ENCODE results near the gene CUL7.
A peak's percentile ranks its signal among the peaks of the same experiment; 100 is the strongest.
"Not testable (repeated sequence)": the region's sequence is repeated elsewhere in the genome, so short reads cannot be mapped to it uniquely, and the experiment has no call there.

The CUL7 gene

DNA sequence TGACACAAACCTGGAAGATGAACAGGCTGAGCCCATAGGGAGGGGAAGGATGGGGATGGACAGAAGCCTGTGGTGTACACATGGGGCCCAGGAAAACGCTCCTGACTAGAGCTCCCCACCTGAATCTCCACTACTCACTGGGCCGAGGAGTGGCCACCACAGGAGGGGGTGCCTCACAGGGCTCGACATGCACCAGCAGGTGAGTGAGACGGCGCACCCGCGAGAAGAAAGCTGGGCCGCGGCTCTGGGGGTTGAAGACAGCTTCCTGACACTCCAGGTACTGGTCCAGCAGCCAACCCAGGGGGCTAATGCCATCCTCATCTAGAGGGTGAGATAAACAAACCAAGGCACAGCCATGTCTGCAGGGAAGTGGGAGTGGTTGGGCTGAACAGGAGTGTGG, 10.3 kb downstream of the CUL7 start:
- no peak for DNase-seq

DNA sequence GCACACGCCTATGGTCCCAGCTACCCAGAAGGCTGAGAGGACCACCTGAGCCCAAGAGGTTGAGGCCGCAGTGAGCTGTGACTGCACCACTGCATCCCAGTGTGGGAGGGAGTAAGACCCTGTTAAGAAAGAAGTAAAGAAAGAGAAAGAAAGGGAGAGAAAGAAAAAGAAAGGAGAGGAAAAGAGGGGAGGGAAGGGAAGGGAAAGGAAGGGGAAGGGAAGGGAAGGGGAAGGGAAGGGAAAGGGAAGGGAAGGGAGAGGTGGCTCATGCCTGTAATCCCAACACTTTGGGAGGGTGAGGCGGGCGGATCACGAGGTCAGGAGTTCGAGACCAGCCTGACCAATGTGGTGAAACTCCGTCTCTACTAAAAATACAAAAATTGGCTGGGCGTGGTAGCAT, 12.2 kb downstream of the CUL7 start:
- not testable (repeated sequence) for DNase-seq

DNA sequence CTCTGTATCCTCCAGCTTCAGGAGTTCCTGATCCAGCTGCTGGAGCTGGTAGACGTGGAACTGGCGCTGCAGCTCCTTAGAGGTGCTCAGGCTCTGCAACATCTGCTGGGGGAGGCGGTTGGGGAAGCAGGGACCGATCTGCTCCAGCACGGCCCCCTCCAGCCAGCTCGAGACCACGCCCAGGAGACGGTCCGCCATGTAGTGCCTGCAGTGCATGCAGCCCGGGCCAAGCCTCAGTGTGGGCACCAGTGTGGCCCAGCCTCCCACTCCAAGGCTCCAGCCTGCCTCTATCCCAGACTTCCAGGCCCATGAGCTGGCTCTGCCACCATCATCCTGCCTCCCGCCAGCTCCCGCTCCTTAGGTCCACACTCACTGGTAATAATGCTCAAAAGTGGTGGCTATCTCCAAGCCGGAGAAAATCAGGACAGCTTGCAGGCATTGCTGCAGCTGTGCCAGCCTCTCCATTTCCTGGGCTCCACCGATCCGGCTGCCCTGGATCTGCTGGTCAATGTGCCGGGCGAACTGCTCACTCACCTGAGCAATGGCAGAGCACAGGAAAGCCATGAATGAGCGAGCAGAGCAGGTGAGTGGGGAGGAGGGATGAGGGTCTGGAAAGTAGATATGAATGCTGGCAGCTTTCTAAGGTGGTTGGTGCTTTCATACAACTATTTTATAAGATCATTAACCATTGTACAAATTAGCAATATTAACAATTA, 13.0 kb downstream of the CUL7 start:
- no peak for DNase-seq

DNA sequence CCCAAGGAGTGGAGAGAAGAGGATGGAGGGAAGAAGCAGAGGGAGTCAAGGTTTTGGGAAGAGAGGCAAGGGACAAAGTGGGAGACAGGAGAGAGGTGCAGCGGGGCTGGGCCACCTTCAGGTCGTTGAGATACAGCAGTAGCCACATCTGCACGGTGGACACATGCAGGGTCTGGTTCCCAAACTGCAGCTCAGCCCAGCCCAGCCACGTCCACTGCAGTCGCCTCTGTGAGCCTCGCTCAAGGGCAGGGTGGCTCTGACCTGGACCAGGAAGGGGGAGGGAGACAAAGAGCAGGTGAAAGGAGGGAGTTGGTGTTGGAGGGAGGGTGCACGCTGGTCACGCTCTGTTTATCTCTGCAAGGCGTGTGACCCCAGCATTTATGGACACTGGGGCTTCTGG, 14.9 kb downstream of the CUL7 start:
- DNase-seq: no peak

DNA sequence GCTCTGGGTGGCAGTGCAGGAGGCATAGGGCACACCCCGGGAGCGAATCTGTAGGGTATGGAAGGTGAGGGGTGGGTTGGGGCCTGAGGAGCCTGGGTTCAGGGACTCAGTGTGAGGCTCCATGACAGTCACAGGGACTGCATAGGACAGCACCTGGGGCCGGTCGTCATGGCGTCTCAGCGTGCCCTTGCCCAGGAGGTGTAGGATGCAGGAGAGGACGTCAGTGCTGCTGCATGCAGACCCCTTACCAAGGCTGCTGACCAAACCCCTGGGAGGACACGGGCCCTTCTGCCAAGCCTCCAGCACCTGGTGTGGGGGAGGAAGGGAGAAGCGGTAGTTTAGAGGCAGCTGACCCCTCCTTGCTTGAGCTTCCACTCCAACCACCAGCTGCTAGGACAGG, 15.9 kb downstream of the CUL7 start:
- no peak for DNase-seq

DNA sequence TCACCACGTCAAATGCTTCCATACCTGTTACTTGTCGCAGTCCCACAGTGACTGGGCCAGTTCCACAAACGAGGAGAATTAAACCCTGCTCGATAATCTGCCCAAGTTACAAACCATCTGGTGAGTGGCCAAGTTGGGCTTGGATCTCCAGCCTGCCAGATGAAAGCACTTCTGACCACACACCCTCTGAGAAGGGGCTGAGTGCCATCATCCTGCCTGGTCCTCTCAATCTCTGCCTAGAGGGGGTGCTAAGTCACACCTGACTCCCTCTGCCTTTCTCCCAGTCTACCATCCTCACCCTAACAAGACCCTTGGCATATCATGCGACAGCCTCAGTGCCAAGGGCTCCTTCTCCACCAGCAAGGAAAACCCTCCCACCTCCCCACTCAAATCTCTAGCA, 16.5 kb downstream of the CUL7 start:
- no peak for DNase-seq

DNA sequence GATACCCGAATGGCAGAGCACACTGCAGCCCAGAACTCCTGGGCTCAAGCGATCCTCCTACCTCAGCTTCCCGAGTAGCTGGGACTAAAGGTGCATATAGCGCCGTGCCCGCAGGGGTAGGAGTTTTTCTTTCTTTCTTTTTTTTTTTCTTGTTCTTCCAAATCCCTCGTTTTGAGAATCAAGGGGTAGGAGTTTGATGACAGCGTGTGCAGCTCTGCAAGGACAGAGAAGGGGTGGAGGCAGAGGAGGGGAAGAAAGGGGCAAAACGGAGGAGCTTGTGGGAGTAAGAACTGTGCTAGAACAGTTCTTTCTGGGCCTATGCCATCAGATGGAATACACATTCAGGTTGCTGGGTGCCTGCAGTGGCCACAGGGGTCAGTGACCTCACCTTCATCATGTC, 16.9 kb downstream of the CUL7 start:
- no peak for DNase-seq

DNA sequence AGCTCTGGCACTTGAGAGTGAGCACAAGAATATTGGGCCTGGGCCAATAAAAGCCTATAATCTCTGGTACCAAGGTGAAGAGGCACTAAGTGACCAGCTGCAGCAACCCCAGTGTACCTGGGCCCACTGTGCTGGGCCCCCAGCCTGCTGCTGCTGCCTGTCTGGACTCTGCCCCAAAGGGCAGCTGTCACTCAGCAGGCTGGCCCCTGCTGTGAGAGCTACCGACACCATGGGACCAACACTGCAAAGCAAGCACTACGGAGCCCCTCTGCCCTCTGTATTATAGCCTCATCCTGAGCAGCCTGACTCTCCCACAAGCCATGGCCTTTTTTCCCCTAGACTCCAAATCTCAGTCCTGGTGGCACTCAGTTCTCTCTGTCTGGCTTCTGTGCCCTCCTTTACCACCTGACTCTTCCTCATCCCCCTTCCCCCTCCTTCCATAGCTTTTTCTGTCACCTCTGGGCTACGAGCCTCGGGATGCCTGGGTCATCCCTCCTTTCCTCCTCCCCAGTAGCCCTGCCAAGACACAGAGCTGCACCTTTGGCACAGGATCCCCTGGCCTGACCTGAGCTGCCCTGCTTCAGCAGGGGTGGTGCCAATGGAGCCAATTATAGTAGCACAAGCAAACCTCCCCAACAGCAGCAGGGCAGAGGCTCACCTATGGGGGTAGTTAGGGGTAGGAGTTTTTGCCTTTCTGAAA, 18.0 kb downstream of the CUL7 start:
- DNase-seq: no peak

DNA sequence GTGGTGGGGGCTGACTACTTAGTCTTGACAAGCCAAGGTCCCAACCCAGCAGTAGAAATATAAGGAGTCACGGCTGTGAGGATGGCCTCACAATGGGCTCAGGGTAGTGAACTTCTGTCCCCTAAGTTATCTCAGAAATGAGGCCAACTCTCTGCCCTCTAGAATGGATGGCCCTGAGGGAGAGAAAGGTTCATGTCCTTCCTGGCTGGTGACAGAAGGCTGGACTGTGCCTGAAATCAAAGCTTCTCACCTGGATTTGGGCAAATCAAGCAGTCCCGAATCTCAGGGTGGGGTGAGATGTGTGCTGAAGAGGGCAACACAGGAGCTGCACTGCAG, 19.5 kb downstream of the CUL7 start:
- DNase-seq: no peak

DNA sequence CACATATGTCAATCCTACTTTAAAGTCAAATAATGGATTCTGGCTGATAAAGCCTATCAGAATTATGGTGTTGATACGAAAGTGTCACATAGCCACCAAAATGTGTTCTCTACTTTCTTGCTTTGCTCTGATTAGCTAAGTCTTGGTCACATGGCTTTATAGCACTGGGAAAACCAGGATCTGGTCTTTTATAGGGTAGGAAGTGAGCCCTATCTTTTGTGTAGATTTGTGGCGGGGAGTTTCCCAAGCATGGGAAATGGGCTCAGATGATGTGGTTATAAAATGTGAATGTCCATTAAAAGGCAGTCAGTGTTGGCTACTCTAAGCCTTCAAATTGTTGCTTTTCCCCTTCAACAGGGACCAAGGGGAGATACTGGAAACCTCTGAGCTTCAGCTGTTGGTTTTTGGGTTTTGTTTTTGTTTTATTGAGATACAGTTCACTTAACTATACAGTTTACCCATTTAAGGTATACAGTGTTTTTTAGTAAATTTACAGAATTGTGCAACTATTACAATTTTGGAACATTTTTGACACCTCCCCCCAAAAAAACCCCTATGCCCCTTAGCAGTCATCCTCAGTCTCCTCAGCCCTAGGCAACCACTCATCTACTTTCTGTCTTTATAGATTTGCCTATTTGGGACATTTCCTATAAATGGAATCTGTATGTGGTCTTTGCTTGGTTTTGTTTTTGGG, 20.0 kb downstream of the CUL7 start:
- DNase-seq: peak; percentile 43 to 63

DNA sequence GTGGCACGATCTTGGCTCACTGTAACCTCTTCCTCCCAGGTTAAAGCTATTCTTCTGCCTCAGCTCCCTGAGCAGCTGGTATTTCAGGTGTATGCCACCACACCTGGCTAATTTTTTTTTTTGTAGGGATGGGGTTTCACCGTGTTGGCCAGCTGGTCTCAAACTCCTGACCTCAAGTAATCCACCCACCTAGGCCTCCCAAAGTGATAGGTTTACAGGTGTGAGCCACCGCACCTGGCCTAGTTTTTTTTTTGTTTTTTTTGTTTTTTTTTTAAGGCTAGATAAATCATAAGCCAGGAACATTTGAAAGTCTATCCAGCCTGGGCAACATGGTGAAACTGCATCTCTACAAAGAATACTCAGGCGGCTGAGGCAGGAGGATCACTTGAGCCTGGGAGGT, 21.3 kb downstream of the CUL7 start:
- DNase-seq: no peak

DNA sequence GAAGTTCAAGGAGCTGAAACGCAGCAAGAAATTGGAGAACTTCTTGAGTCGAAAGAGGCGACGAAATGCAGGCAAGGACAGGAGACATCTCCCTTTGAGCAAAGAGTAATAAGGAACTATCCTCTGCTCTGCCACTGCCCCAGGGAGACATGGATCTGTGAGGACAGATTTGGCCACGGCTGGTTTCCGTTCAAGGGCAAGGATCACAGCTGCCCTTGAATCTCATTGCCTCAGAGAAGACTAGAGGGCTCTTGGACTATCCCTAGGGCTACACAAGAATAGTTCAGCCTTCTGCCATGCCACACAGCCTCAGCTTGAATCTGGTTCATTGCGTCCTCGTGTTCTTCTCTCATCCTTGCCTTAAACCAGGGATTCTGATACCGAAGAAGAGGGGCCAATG, 24.5 kb downstream of the CUL7 start:
- DNase-seq: no peak

DNA sequence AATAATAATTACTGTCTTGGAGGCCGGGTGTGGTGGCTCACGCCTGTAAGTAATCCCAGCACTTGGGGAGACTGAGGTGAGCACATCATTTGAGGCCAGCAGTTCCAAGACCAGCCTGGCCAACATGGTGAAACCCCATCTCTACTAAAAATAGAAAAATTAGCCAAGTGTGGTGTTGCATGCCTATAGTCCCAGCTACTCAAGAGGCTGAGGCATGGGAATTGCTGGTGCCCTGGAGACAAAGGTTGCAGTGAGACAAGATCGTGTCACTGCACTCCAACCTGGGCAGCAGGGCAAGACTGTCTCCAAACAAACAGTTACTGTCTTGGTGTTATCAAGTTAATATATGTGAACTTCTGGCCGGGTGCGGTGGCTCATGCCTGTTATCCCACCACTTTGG, 27.3 kb downstream of the CUL7 start:
- no peak for DNase-seq

DNA sequence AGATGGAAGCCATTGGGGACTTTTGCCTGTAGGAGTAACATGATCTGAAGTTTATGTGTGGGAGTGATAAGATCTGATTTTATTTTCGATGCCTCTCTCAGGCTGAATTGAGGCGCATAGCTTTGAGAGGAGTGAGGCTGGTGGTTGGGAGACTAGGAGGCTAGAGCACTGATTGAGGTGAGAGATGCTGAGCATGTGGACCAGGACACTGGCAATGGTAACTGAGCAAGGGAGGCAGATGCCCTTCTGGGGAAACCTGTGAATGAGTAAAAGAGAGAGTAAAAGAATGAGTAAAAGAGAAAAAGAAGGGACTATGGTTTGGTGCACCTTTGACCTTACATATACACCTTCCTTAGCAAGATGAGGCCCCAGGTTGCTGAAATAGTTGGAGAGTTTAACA, 29.2 kb downstream of the CUL7 start:
- DNase-seq: no peak

DNA sequence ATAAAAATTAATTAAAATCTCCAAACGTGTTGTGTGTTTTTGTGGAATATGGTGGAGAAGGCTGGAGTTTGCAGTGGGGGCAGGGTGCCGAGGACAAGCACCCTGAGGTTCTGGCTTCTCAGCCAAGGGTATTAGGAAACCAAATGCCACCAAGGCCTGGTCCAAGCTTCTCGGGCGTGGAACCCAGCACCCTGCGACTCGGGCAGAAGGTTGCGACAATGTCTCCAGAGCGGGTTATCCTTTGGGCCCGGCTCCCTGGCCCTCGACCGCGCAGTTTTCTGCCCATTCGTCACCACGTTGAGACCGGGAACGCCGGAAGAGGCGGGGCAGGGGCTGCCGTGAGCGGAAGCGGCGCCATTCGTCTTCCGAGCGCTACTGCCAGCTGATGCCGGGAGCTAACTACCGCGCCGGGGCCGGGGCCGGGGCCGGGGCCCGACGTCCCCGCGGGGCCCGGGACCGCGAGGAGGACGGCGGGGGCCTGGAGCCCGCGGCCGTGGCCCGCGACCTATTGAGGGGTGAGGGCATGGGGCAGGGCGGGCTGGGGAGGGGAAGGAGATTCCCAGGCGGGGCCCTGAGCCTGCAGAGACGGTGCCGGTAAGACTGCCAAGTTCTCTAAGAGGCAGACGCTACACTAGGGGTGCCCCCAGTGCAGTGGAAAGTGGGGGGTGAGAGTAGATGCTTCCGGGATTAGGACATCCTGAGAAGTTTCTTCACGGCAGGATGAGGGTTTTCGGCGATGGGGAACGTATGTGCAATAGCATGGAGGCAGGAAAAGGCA, 32.2 kb downstream of the CUL7 start, which contains the start of gene RRP36:
RRP36 (plus strand) TSS at position 354 of the 778 bp plus-strand sequence; CDS start at position 386, 32 bp downstream.
- DNase-seq: peak; percentile 62

DNA sequence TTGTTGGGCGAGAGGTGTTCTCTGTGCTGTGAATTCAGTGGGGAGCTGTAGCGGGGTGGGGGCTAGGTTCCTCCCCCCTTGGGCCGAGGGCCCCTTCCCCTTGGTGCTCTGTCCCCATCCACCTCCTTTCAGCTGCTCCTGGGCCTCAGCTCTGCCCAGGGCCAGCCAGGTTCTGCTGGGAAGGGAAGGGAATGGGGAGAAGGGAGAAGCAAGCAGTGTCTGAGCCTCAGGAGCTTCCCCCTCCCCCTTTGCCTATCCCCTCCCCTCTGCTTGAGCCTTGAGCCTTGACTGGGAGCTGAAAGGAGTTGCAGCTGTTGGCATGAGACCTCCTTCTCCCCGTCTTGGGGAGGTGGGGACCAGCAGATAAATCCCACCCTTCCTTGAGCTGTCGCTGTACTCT, 32.8 kb downstream of the CUL7 start:
- no peak for DNase-seq

DNA sequence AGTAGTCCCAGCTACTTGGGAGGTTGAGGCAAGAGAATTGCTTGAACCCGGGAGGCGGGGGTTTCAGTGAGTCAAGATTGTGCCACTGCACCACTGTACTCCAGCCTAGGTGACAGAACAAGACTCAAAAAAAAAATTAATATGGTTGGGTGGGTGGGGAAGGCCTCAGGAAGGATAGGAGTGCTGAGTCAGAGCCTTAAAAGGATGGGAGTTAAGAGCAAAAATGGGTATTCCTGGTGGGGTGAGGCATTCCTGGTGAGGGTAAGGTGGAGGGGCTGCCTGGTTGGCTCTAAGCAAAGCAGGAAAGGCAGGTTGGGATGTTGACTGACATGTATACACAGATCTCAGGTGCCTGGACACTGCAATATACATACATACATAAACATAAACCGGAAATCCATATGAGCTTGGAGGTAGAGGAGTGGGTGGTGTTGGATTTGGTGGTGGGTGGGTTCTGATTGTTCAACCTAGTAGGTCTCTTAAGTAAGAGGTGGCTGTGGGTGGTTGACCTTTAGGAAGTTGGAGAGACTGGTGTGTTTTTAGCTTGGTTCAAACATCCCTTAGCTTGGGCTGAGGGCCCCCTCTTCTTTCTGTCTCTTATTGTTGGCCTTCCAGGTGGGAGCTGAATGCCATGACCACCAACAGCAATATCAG, 33.5 kb downstream of the CUL7 start:
- DNase-seq: peak in 1 of 2 donors; percentile 16

DNA sequence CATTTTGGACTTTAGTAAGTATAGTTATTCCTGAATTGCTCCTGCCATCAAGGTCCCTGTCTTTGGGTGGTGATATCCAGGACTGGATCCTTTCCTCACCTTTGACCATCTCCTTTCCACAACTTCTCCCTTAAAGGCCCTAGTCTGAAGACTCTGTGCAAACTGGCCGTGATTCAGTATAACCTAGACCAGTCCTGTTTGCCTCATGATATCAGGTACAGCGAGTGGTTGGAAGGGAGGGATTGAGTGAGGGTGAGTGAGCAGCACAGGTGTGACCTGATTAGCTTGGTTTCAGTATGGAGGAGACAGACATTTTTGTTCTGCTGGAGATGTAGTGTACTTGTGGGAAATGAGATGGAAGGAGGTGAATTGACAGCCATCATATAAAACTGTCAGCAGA, 34.5 kb downstream of the CUL7 start:
- no peak for DNase-seq

DNA sequence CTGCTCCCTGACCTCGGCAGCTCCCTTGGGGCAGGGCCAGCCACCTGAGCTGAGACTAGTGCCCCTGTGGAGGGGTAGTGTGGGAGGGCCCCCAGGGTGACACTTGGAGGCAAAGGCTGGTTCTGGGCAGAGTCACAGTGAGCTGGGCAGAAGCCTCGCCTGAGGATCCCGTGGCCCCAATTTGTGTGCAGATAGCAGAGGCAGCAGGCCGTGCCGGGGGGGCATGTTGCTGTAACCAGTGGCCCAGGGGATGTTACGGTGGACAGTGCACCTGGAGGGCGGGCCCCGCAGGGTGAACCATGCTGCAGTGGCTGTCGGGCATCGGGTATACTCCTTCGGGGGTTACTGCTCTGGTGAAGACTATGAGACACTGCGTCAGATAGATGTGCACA, 36.7 kb downstream of the CUL7 start:
- DNase-seq: no peak

DNA sequence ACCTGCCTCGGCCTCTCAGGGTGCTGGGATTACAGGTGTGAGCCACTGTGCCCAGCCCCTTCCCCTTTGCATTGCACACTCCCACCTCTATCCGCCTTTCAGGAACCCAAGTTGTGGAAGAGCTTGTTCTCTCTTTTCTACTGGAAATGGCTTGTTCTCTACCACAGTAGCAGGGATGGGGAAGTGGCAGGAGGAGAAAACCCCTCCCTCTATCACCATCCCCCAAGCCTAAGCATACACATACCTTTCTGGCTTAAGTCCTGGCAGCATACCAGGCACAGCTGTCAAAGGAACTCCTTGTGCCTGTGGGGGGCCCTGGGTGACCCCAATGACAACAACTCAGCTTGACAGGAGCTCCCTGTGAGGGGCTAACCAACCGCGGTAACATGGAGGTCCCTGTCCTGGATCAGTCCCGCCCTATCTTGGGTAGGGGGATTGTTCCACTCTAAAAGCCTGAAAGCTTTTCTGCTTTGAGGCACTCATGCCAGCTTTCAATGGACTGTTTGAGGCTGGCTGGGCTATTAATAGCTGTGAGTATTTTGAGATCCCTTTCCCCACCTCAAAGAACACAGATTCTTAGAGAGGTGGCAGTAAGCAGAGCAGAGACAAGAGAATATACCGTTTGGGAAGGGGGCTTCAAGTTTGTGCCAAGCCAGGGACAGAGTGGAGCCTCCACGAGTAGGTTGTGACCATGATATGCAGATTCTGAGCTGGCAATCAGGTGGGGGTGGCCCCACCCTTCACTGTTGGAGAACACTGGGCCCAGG, 37.3 kb downstream of the CUL7 start:
- DNase-seq: peak; percentile 3 to 5

DNA sequence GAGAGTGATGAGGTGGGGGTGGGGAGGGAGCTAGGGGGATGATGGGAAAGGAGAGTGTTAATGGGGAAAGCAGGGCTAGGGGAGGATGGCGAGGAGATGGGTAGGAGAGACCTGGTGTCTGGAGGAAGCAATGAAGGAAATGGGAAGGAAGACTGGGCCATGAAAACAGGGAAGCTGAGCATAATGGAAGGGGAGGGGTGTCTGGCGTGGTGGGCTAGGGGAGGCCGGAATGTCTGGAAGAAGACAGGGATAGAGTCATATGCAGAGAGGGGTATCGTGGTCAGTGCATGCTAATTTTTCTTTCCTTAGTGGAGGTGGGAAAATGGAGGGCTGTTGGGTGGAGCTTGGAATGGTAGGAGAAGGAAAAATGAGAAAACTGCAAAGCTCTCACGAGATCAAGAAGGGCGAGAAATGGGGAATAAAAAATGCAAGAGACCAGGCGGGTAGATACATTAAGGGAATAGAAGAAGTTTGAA, 39.2 kb downstream of the CUL7 start:
- DNase-seq: peak in 1 of 2 donors; percentile 4
